Colonic mucosa (tissue), 4 donors: ENCODE measurements around the gene VAV2. TPM values are rescaled to one million over a fixed set of nuclear protein-coding genes. Genes with fewer than 3 reads are reported as not detected.

Experiments used
- DNase-seq: peaks from one replicate; pipeline ENCODE4 v3.0.0-alpha.2; 2020
- H3K27ac ChIP-seq: fragments of 200-600 bp; one replicate; pipeline ENCODE4 v1.8.0; 2021
- H3K27me3 ChIP-seq: fragments of 200-600 bp; one replicate; pipeline ENCODE4 v1.8.0; 2021
- H3K36me3 ChIP-seq: fragments of 200-600 bp; one replicate; pipeline ENCODE4 v1.8.0; 2021
- H3K4me1 ChIP-seq: fragments of 200-600 bp; one replicate; pipeline ENCODE4 v1.8.0; 2021; ENCODE audit warnings: mild to moderate bottlenecking
- H3K4me3 ChIP-seq: fragments of 200-600 bp; one replicate; pipeline ENCODE4 v1.8.0; 2021
- H3K9ac ChIP-seq, 2 donors: one replicate each; pipeline ENCODE4 v1.7.0; 2013; ENCODE audit warnings: control low read depth in 2 of 2, low read depth in 2 of 2, low read length in 2 of 2
- H3K9me3 ChIP-seq: fragments of 200-600 bp; one replicate; pipeline ENCODE4 v1.8.0; 2021
- CTCF ChIP-seq: fragments of 200-600 bp; IDR thresholded peaks from one replicate; pipeline ENCODE4 v1.8.0; 2022; ENCODE audit warnings: antibody characterized with exemption, mild to moderate bottlenecking
- intact Hi-C: fragments of 100-400 bp; cut with DNase I; formaldehyde crosslinking; loops from one replicate; pipeline ENCODE4 v1.14.1; 2022
- total RNA-seq, 2 donors: library from RNA; stranded (reverse); fragmentation: NEBNext Ultra II Directional in 1 of 2; extraction: Animal tissue kit (Norgen Biotek cat#: 25700) in 1 of 2; gene quantifications; one replicate each; pipeline ENCODE4 v1.2.1, GENCODE V29; 2021
- donor health status: healthy.
- donor health status: DM: no; HTN: no; CAD: no.
- donor health status: DM: no; HTN: no; CAD: no.

Gene VAV2
- total RNA-seq, 2 donors from 2014 or later = 30.7 to 45.1 TPM

DNA sequence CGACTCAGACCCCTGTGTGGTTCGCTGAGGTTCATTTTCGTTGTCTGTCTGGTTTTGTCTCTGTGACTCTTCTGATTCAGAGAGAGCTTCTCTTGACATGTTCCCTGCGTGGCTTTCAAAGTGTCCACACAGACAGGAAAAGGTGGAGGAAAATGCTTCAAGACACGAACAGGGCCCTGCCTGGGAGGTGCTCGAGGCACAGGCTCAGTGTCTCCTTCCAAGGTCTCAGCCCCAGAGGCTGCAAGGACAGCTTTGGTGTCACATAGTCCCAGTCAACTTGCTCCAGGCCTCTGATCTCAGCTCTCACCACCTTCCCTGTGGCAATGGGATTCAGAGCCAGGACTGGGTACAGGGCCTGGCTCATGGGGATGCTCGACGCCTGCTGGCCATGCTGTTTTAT lies 202.3 kb downstream of the VAV2 start:
- no peaks in the 10 kb centered on the region for H3K27me3 ChIP-seq
- no peak overlapping the region for H3K4me3 ChIP-seq
- no peaks in the 10 kb centered on the region for H3K9me3 ChIP-seq
- H3K4me1 ChIP-seq = peaks cover 23% of the 10 kb centered on the region
- no peaks in the 10 kb centered on the region for H3K36me3 ChIP-seq
- H3K27ac ChIP-seq = peak overlapping the region; percentile 67
- TF ChIP-seq CTCF = no peak
- intact Hi-C loops = no loop called here
- no peak for DNase-seq
- peak overlapping the region in 1 of 2 donors; percentile 46 for H3K9ac ChIP-seq

GRCh38 chr9:133788819-133789717 lies 203.1 kb downstream of the VAV2 start:
- Histone ChIP-seq H3K4me3 (no peak overlapping the region), H3K4me1 (peaks cover 23% of the 10 kb centered on the region), H3K27ac (peak overlapping the region; percentile 67), H3K9me3 (no peaks in the 10 kb centered on the region), H3K36me3 (no peaks in the 10 kb centered on the region), H3K27me3 (no peaks in the 10 kb centered on the region), H3K9ac (peak overlapping the region in 1 of 2 donors; percentile 51)
- no peak for TF ChIP-seq CTCF
- intact Hi-C loops = no loop called here
- DNase-seq = peak; percentile 73

DNA sequence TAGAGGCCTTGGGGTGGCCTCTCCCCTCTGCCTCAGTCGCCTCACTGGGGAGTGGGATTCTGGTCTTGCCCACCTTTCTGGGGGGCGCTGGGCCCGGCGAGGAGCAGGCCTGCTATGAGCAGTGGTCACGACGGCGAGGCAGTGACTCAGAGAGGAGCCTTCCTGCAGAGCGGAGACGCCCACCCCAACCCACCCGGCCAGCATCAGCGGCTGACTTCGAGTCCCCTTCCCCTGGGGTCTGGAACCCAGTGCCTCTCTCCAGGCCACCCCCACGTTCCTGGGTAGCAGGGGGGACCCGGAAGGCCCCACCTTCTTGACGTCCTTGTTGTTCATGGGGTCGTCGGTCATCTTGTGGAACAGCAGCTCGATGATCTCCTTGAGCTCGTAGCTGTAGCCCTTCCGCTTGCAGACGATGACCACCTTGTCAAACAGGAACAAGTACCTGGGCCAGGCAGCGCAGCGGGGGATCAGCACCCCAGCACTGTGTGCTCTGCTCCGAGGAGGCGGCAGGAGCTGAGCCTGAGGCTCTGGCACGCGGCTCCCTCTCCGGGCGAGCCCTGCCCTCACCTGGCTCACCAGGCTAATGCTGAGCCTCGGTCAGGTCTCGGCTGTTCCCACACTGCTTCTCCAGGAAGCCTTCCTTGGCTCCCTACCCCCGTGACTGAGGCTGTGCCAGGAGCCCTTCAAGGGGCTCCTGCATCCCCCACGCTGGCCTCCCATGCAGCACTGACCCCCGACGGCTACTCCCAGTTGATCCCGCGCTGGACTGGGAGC lies 203.9 kb downstream of the VAV2 start:
- intact Hi-C loops = no loop called here
- no peak for TF ChIP-seq CTCF
- no peak overlapping the region for H3K4me3 ChIP-seq
- no peaks in the 10 kb centered on the region for H3K36me3 ChIP-seq
- no peaks in the 10 kb centered on the region for H3K9me3 ChIP-seq
- peaks cover 23% of the 10 kb centered on the region for H3K4me1 ChIP-seq
- H3K27me3 ChIP-seq = no peaks in the 10 kb centered on the region
- peak overlapping the region in 1 of 2 donors; percentile 51 for H3K9ac ChIP-seq
- no peak for DNase-seq
- peak overlapping the region; percentile 67 for H3K27ac ChIP-seq

DNA sequence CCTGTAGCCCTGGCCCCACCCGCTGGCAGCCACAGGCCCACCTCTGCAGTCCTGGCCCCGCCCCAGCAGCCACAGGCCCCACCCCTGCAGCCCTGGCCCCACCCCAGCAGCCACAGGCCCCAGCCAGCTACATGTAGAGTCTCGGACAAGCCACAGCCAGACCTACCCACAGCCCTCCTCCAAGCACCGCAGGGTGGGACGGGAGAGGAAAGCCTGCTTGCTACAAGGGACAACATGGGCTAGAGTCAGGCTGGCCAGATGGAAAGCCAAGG lies 204.4 kb downstream of the VAV2 start:
- H3K27me3 ChIP-seq = no peaks in the 10 kb centered on the region
- peaks cover 18% of the 10 kb centered on the region for H3K4me1 ChIP-seq
- intact Hi-C loops = no loop called here
- TF ChIP-seq CTCF = no peak
- H3K27ac ChIP-seq = no peak overlapping the region
- peak; percentile 76 for DNase-seq
- no peak overlapping the region for H3K9ac ChIP-seq
- H3K36me3 ChIP-seq = no peaks in the 10 kb centered on the region
- no peak overlapping the region for H3K4me3 ChIP-seq
- no peaks in the 10 kb centered on the region for H3K9me3 ChIP-seq

- no peak overlapping the region for H3K4me3 ChIP-seq
- H3K9ac ChIP-seq = peak overlapping the region in 1 of 2 donors; percentile 24
- intact Hi-C loops = no loop called here
- DNase-seq = no peak
- no peak for TF ChIP-seq CTCF
- peaks cover 17% of the 10 kb centered on the region for H3K4me1 ChIP-seq
- H3K27me3 ChIP-seq = no peaks in the 10 kb centered on the region
- H3K9me3 ChIP-seq = no peaks in the 10 kb centered on the region
- H3K27ac ChIP-seq = no peak overlapping the region
- H3K36me3 ChIP-seq = no peaks in the 10 kb centered on the region
Observed at GRCh38 chr9:133786907-133787753, 205.0 kb downstream of the VAV2 start.
